ENCODE results near the gene LRCH4. TPM values are rescaled to one million over a fixed set of nuclear protein-coding genes. Genes with fewer than 3 reads are reported as not detected.
A peak's percentile ranks its signal among the peaks of the same experiment; 100 is the strongest.

The LRCH4 gene
- total and polyA plus RNA-seq, 8 donors, result 42.3 to 86.5 (median 57.9) TPM

DNA sequence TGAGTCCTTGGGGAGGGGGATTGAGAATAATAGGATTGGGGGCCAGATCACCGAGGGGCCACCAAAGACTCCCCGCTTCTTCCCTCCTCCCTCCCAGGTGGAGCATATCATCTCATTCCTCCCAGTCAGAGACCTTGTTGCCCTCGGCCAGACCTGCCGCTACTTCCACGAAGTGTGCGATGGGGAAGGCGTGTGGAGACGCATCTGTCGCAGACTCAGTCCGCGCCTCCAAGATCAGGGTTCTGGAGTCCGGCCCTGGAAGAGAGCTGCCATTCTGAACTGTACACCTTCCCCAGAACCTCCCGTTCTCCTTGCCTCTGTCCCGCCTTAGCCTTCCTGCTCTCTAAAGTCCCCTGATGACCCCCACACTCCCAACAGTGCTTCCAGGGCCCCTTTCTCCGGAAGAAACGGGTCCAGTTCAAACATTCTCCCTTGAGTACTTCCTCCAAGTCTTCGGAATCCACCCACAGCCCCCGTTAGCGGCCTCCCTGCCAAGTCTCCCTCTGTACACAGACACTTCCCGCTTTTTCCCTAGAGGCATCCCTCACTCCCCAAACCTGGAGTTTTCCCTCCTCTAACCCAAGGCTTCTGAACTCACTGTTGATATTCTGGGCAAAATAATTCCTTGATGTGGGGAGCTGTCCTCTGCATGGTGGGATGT lies 4.3 kb upstream of the LRCH4 start:
- ATAC-seq (no peak), DNase-seq (no peak)
- Histone ChIP-seq H3K27ac (no peak overlapping the region), H3K9me3 (no peaks in the 10 kb centered on the region), H3K36me3 (no peaks in the 10 kb centered on the region), H3K4me3 (no peak overlapping the region), H3K27me3 (peaks cover 0 to 29% of the 10 kb centered on the region in 2 donors), H3K4me1 (peaks cover 5 to 8% of the 10 kb centered on the region in 2 donors)
- TF ChIP-seq, protein P1, sequence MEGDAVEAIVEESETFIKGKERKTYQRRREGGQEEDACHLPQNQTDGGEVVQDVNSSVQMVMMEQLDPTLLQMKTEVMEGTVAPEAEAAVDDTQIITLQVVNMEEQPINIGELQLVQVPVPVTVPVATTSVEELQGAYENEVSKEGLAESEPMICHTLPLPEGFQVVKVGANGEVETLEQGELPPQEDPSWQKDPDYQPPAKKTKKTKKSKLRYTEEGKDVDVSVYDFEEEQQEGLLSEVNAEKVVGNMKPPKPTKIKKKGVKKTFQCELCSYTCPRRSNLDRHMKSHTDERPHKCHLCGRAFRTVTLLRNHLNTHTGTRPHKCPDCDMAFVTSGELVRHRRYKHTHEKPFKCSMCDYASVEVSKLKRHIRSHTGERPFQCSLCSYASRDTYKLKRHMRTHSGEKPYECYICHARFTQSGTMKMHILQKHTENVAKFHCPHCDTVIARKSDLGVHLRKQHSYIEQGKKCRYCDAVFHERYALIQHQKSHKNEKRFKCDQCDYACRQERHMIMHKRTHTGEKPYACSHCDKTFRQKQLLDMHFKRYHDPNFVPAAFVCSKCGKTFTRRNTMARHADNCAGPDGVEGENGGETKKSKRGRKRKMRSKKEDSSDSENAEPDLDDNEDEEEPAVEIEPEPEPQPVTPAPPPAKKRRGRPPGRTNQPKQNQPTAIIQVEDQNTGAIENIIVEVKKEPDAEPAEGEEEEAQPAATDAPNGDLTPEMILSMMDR (IDR thresholded peaks at IDR 0.05), result no peak
- intact Hi-C loops (cut with DNase I), result no loop called here

DNA sequence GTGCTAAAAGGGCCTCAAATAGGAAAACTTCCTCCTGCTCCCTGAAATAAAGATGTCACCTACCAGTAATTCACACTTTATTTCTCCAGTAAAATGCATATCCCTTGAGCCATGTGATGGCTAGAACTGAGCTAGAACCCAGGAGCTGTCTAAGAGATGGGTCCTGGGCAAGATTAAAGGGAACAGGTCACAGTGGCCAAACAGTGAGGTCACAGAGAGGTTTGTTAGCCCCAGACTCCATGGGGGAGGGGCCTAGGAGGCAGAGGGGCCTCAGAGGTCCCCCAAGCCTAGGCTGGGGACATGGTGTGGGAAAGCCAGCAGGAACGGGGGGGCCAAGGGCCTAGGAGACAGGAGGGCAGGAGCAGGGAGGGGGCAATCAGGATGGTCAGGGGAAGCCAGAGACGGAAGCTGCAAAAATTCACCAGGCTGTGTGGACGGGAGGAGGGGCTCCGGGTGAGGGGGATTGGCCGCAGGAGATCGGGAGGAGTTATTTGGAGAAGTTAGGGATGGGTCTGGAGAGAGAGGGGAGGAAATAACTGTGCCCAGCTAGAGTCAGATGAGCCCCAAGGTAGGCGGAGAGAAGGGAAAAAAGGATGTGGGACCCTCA lies 3.5 kb upstream of the LRCH4 start:
- Histone ChIP-seq H3K27ac (no peak overlapping the region), H3K4me3 (no peak overlapping the region), H3K27me3 (peaks cover 0 to 29% of the 10 kb centered on the region in 2 donors), H3K4me1 (peaks cover 9 to 15% of the 10 kb centered on the region in 2 donors), H3K36me3 (no peaks in the 10 kb centered on the region), H3K9me3 (no peaks in the 10 kb centered on the region)
- intact Hi-C loops (cut with DNase I), result no loop called here
- DNase-seq, result no peak
- no peak for ATAC-seq
- TF ChIP-seq, protein P1 (IDR thresholded peaks at IDR 0.05), result no peak

DNA sequence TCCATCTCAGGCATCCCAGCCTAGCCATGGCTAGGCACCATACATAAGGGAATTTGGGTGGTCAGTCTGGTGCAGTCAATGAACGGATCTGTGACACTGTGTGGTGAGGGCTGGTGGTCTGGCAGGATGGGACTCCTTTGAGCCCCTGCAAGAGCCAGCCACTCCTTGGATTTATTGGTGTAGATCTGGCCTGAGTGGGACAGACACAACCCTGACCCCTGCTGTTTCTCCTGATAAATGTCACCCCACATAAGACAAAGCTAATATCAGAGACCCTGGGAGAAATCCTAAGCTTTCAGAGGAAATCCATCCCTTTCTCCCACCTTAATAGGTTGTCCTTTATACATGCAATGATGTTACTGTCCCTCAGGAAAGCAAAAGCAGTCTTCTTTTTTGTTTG lies 2.5 kb upstream of the LRCH4 start:
- H3K4me3 ChIP-seq, result no peak overlapping the region
- TF ChIP-seq, protein P1 (IDR thresholded peaks at IDR 0.05), result no peak
- intact Hi-C loops (cut with DNase I), result no loop called here
- peaks cover 14 to 24% of the 10 kb centered on the region in 2 donors for H3K4me1 ChIP-seq
- DNase-seq (no peak), ATAC-seq (no peak)
- H3K36me3 ChIP-seq, result no peaks in the 10 kb centered on the region
- no peaks in the 10 kb centered on the region for H3K9me3 ChIP-seq
- no peak overlapping the region for H3K27ac ChIP-seq
- peaks cover 0 to 29% of the 10 kb centered on the region in 2 donors for H3K27me3 ChIP-seq

DNA sequence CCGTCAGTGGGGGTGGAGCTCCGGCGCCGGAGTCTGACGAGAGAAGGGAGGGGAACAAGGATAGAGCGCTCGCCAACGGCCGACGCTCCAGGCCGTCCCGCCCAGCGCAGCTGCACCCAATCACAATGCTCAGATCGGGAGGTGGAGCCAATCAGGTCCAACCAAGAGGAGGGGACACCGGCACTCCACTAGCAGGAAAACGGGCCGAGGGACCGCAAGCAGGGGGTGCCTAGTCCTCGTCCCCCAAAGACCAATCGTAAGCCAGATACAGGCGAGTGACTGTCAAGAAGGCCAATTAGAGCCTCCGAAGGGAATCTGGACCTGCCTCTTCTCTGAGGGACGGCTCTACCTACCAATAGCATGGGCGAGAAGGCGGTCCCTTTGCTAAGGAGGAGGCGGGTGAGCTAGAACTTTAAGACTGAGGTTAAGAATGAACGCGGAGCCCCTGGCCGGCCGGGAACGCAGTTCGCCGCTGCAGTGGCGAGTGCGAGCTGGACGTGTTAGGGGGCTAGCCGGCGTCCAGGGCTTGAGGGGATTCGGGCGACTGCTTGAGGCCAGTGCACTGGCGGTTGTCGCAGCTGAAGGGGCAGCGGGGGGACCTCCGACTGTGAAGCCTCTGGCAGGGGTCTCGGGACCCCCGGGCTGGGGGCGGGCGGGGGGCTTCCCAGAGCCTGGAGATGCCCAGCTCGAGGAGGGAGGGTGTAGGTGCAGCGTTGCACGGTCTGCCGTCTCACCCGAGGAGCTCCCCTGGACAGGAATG lies 517 bp upstream of the LRCH4 start, which contains the start of gene FBXO24:
FBXO24 (plus strand) TSS at position 63 of the 760 bp plus-strand sequence; CDS start at position 361, 298 bp downstream.
- H3K27ac ChIP-seq, result peak within 1 kb of the TSS; percentile 95 to 98
- H3K9me3 ChIP-seq, result no peaks in the 10 kb centered on the region
- peaks cover 25 to 43% of the 10 kb centered on the region in 2 donors for H3K4me1 ChIP-seq
- peak; percentile 99 to 100 (median 100) for DNase-seq
- H3K27me3 ChIP-seq, result peaks cover 0 to 25% of the 10 kb centered on the region in 2 donors
- peak within 1 kb of the TSS; percentile 78 to 100 for H3K4me3 ChIP-seq
- intact Hi-C loops (cut with DNase I), result no loop called here
- peaks cover 0 to 13% of the 10 kb centered on the region in 2 donors for H3K36me3 ChIP-seq
- TF ChIP-seq, protein P1 (IDR thresholded peaks at IDR 0.05), result peak in 1 of 2 donors; percentile 10
- peak; percentile 81 for ATAC-seq

All from left lung (tissue), 10 donors.